Vagina (tissue), 2 donors: Measurements from ENCODE around the gene CLSTN1. TPM values are rescaled to one million over a fixed set of nuclear protein-coding genes. Genes with fewer than 3 reads are reported as not detected.

Experiments used
- DNase-seq, 2 donors: peaks; one replicate each; pipeline ENCODE4 v3.0.0-alpha.2; 2017; ENCODE audit errors: extremely low spot score in 2 of 2
- H3K27ac ChIP-seq: fragments of 200-600 bp; sonication (generic); one replicate; pipeline ENCODE4 v1.5.1; 2019
- H3K27me3 ChIP-seq: fragments of 200-600 bp; sonication (generic); one replicate; pipeline ENCODE4 v1.5.1; 2019
- H3K36me3 ChIP-seq, 2 donors: fragments of 200-600 bp; sonication (generic); one replicate each; pipeline ENCODE4 v1.5.1; 2017 to 2019
- H3K4me1 ChIP-seq: fragments of 200-600 bp; sonication (generic); one replicate; pipeline ENCODE4 v1.5.1; 2019
- H3K4me3 ChIP-seq, 2 donors: fragments of 200-600 bp; sonication (generic); 1 replicate in 1 of 2; 2 replicates in 1 of 2; pipeline ENCODE4 v1.5.1; 2016 to 2019
- H3K9me3 ChIP-seq: fragments of 200-600 bp; sonication (generic); one replicate; pipeline ENCODE4 v1.5.1; 2019
- POLR2A ChIP-seq, 2 donors: fragments of 450-650 bp; IDR thresholded peaks; one replicate each; pipeline ENCODE4 v1.6.1; 2017; ENCODE audit warnings: antibody characterized with exemption in 2 of 2, mild to moderate bottlenecking in 2 of 2, moderate library complexity in 2 of 2
- POLR2AphosphoS5 ChIP-seq, 2 donors: sonication (generic); formaldehyde crosslinking; IDR thresholded peaks; one replicate each; pipeline ENCODE4 v1.9.0; 2017; ENCODE audit warnings: antibody characterized with exemption in 2 of 2, mild to moderate bottlenecking in 2 of 2, low read depth in 1 of 2; ENCODE audit not compliant: insufficient read depth in 1 of 2
- intact Hi-C: fragments of 100-400 bp; cut with DNase I; formaldehyde crosslinking; loops from one replicate; pipeline ENCODE4 v1.15.1; 2023
- total RNA-seq: library from RNA; depleted of rRNA; stranded (reverse); fragments of >200 nt; gene quantifications from one replicate; pipeline ENCODE4 v1.2.3, GENCODE V29; 2016
- TF ChIP-seq, protein P1 (sequence below), 3 experiments: fragments of 450-650 bp in 2 of 3; fragments of 200-600 bp in 1 of 3; sonication (generic) in 1 of 3; IDR thresholded peaks; one replicate each; pipeline ENCODE4 v1.5.1; 2017 to 2019; ENCODE audit warnings: antibody characterized with exemption in 3 of 3, mild to moderate bottlenecking in 2 of 3, moderate library complexity in 2 of 3

Gene CLSTN1
- total RNA-seq, 1 donor from 2014 or later = 96.5 TPM

DNA sequence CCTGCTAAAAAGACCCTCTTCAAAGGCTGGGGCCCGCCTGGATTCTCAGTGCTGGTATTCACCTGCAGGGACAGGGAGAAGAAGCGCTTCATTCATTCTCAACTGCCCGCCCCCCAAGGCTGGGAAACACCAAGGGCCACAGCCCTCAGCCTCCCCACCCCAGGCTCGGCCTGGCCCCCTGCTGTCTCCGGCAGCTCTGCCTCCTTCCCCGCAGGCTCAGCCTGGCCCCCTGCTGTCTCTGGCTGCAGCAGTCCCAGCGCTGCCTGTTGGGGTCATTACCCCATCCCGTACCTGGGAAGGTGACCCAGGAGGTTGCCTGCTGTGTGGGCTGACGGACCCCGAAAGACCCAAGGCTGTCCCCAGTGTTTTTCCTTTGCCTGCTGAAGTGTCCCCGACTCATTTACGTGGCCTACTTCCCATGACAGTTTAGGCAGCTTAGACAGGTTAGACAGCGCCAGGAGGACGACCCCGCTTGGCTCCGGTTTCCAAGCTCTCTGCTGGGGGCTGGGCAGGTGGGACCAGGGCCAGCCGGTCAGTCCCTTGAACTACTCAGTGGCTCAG lies 22.9 kb upstream of the CLSTN1 start:
- TF ChIP-seq, protein P1, sequence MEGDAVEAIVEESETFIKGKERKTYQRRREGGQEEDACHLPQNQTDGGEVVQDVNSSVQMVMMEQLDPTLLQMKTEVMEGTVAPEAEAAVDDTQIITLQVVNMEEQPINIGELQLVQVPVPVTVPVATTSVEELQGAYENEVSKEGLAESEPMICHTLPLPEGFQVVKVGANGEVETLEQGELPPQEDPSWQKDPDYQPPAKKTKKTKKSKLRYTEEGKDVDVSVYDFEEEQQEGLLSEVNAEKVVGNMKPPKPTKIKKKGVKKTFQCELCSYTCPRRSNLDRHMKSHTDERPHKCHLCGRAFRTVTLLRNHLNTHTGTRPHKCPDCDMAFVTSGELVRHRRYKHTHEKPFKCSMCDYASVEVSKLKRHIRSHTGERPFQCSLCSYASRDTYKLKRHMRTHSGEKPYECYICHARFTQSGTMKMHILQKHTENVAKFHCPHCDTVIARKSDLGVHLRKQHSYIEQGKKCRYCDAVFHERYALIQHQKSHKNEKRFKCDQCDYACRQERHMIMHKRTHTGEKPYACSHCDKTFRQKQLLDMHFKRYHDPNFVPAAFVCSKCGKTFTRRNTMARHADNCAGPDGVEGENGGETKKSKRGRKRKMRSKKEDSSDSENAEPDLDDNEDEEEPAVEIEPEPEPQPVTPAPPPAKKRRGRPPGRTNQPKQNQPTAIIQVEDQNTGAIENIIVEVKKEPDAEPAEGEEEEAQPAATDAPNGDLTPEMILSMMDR (IDR thresholded peaks at IDR 0.05) = no peak
- TF ChIP-seq POLR2AphosphoS5 (IDR thresholded peaks at IDR 0.05; ENCODE audit: insufficient read depth in 1 of 2, low read depth in 1 of 2) (no peak), POLR2A (IDR thresholded peaks at IDR 0.05) (no peak)
- Histone ChIP-seq H3K27ac (no peak overlapping the region), H3K9me3 (no peaks in the 10 kb centered on the region), H3K27me3 (no peaks in the 10 kb centered on the region), H3K4me1 (peaks cover 27% of the 10 kb centered on the region), H3K4me3 (no peak overlapping the region), H3K36me3 (peaks cover 0 to 5% of the 10 kb centered on the region in 2 donors)
- no peak for DNase-seq
- intact Hi-C loops = no loop called here

DNA sequence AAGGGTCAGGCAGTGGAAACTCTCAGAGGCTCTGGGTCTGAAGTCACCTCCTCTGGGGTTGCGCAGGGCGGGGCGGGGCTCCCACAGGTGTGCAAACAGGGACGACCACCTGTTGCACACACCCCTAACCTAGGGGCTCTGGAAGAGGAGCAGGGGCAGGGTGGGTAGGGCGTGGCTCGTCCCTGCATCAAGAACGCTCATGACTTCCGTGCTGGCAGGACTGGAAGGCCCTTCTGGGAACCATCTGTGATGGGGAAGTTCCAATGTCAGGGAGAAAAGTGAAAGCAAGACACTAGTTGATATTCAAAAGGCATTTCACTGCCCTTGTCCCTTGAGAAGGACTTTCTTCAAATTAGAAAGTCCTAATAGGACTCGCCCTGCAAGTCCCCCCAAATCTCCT lies 22.1 kb upstream of the CLSTN1 start:
- H3K36me3 ChIP-seq = peaks cover 0 to 5% of the 10 kb centered on the region in 2 donors
- no peaks in the 10 kb centered on the region for H3K9me3 ChIP-seq
- intact Hi-C loops = no loop called here
- peaks cover 27% of the 10 kb centered on the region for H3K4me1 ChIP-seq
- no peaks in the 10 kb centered on the region for H3K27me3 ChIP-seq
- DNase-seq = no peak
- H3K4me3 ChIP-seq = no peak overlapping the region
- no peak overlapping the region for H3K27ac ChIP-seq
- TF ChIP-seq POLR2AphosphoS5 (IDR thresholded peaks at IDR 0.05; ENCODE audit: insufficient read depth in 1 of 2, low read depth in 1 of 2) = no peak
- TF ChIP-seq POLR2A (IDR thresholded peaks at IDR 0.05) = no peak
- TF ChIP-seq, protein P1 (IDR thresholded peaks at IDR 0.05) = no peak

DNA sequence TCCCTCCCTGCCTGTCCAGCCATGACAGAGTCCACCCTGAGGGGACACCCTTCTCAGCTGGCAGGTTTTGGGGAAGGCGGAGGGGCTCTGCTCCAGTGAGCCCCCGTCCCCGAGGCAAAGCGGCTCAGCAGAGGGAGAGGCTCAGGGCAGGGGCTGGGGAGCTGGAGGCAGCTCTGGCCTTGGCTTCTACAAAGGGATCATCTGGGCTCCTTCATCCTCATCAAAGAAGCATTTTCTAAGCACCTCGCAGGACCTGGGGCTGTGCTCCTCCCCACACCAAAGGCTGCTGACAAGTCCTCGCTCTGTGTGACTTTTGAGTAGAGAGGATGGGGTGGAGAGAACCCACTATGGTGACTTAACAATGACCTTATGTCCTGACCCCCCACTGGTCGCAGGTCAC lies 21.0 kb upstream of the CLSTN1 start:
- TF ChIP-seq POLR2A (IDR thresholded peaks at IDR 0.05) = no peak
- TF ChIP-seq, protein P1 (IDR thresholded peaks at IDR 0.05) = no peak
- DNase-seq = peak in 1 of 2 donors; percentile 60
- Histone ChIP-seq H3K36me3 (peaks cover 0 to 5% of the 10 kb centered on the region in 2 donors), H3K4me1 (peaks cover 29% of the 10 kb centered on the region), H3K4me3 (no peak overlapping the region), H3K9me3 (no peaks in the 10 kb centered on the region), H3K27ac (no peak overlapping the region), H3K27me3 (no peaks in the 10 kb centered on the region)
- intact Hi-C loops = no loop called here

DNA sequence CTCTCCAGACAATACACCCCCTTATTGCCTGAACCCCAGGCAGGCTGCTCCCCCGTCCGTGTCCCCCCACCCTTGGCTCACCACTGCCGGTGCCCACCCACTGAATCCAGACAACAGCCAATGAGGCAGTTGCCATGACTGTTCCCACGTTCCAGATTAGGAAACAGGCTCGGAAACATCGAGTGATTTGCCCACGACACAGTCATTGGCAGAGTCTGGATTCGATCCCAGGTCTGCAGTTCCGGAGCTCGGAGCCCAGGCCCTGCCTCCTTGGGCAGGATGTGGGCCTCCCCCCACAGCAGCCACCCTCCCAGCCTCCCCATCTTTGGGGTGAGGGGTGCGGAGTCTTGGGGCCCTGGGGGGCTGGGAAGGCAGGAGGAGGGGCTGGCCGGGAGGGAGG lies 20.3 kb upstream of the CLSTN1 start:
- no peaks in the 10 kb centered on the region for H3K36me3 ChIP-seq
- peak overlapping the region; percentile 9 for H3K27ac ChIP-seq
- intact Hi-C loops = no loop called here
- H3K27me3 ChIP-seq = no peaks in the 10 kb centered on the region
- TF ChIP-seq POLR2AphosphoS5 (IDR thresholded peaks at IDR 0.05; ENCODE audit: insufficient read depth in 1 of 2, low read depth in 1 of 2) = no peak
- TF ChIP-seq, protein P1 (IDR thresholded peaks at IDR 0.05) = no peak
- no peak for TF ChIP-seq POLR2A (IDR thresholded peaks at IDR 0.05)
- no peak overlapping the region for H3K4me3 ChIP-seq
- H3K9me3 ChIP-seq = no peaks in the 10 kb centered on the region
- peaks cover 33% of the 10 kb centered on the region for H3K4me1 ChIP-seq
- DNase-seq = no peak

DNA sequence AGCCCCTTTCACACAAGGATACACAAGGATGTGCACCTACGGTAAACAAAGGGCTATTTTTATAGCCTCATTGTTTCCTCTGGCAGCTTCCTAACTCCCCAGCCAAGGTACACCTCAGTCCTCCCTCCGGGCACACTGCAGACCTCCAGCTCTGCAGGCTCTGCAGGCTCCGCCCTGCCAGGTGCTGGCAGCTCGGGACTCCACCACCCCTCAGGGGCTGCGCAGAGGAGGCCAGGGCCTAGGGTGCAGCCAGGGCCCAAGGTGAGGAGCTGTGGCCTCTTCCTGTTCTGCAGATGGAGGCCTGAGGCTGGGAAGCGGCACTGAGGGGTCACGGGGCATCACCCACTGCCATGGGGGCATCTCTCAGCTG lies 19.8 kb upstream of the CLSTN1 start:
- TF ChIP-seq POLR2AphosphoS5 (IDR thresholded peaks at IDR 0.05; ENCODE audit: insufficient read depth in 1 of 2, low read depth in 1 of 2) (no peak), POLR2A (IDR thresholded peaks at IDR 0.05) (no peak)
- TF ChIP-seq, protein P1 (IDR thresholded peaks at IDR 0.05) = no peak
- intact Hi-C loops = no loop called here
- H3K36me3 ChIP-seq = no peaks in the 10 kb centered on the region
- H3K4me1 ChIP-seq = peaks cover 33% of the 10 kb centered on the region
- H3K27me3 ChIP-seq = no peaks in the 10 kb centered on the region
- peak overlapping the region; percentile 21 for H3K27ac ChIP-seq
- DNase-seq = peak in 1 of 2 donors; percentile 85
- no peak overlapping the region for H3K4me3 ChIP-seq
- no peaks in the 10 kb centered on the region for H3K9me3 ChIP-seq
